ENCODE measurements around the gene PRKD1.

Gene PRKD1

DNA sequence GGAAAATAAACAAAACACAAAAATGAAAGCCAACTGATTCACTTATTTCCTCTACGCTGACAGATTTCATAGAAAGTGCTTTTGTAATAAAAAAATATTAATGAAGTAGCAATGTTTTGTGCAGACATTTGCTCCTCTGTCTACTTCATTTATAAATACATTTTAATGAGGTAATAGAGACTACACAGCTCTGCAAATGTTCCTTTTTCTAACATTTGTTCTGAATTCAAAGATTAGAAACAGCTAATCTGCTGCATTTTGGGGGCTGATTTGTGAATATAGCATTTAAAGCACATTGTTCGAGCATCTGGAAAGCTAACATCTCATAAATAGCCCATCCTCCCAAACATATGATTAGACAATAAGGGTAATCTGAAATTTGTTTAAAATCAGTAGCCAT, 97.8 kb downstream of the PRKD1 start:
- no peak for DNase-seq

DNA sequence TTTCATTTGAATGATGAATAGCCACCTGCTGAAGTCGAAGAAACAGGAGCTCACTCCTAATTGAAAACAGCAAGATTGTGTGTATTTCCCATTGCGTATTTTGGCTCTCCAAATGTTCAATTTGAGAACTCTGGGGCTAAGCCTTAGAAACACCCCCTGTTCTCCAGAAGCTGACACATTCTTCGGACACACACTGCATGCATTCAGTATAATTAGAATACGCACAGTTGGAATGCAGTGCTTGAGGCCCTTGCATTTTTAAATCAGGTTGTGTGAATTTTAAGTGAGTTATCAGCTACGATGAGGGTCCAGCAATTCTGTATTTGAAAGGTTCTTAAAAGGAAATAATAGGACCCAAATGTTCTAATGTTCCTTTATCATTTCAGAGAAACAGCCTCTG, 103.8 kb downstream of the PRKD1 start:
- DNase-seq = no peak

DNA sequence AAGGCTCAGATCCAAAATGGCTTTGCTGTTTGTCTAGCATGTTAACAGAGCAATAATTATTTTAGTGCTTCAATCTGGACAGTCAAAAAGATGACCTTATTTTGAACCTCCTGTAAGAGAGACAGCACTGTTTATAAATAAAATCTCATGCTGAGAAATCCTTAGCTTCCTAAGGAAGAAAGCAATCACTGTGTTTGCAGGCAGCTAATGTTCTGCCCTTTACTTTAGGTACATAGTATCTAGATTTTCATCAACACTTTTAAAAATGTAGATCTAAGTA, 105.3 kb downstream of the PRKD1 start:
- no peak for DNase-seq

DNA sequence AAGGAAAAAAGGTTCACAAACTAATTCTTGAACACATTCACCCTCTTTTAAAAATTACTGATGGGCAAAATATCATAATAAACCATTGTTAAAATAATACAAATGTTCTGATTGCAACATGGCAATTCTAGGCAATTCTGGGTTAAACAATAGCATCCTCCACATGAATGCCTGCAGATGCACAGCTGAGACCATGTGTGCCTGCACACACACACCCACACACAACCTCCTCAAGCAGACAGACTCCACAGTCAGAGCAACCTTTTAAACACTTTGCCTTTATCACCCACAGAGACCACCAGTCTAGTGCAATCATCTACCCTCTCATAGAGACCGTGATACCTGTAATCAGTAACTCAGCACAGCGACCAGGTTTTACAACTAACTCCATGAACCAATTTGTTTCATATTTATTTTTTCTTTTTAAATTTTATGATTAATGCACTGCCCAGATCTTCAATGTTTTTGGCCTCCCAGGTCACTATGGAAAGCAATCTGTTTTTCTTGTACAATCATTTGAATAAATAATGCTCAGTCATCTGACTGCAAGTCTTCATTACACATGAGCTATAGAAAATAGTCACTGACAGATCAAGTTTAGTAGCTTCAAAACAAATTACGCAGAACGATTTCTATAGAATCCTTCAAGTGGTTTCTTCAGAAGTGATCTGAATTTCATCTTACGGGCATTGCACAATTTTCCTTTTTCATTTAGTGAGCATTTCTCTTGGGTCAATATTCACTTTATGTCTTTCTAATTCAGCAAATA, 105.8 kb downstream of the PRKD1 start:
- no peak for DNase-seq

DNA sequence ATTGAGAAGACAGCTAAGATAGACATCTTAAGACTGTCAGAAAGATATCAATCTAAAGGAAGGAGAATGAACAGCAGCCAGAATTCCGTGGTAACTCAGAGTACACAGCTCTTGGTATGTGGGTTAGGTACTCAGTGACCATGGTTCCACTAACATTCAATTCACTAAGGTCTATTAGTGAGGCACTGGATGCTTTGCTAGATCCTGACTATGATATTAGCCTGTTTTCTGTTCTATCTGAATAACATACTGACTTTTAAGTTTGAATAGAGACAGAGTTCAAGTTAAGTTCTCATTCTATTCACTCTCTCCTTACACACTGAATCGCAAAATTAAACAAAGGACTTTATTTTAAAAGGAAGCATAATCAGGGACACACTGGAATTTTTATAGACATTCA, 106.4 kb downstream of the PRKD1 start:
- DNase-seq = no peak

DNA sequence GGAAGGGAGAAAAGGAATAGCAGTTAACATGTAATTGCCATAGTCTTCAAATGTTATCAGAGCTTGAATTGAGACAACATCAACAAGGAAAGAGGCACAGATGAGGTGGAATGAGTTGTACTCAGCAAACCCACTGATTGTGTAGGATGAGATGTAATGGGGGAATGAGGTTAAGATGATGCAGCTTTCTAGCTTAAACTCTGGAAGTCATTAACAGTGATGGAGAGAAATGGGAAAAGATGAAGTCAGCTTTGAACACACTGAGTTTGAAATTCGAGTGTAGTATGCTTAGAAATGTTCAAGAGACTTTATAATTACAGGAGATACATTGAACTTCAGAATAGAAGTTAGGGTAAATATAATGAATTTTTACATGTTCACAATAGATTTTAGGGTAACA, 106.9 kb downstream of the PRKD1 start:
- no peak for DNase-seq

DNA sequence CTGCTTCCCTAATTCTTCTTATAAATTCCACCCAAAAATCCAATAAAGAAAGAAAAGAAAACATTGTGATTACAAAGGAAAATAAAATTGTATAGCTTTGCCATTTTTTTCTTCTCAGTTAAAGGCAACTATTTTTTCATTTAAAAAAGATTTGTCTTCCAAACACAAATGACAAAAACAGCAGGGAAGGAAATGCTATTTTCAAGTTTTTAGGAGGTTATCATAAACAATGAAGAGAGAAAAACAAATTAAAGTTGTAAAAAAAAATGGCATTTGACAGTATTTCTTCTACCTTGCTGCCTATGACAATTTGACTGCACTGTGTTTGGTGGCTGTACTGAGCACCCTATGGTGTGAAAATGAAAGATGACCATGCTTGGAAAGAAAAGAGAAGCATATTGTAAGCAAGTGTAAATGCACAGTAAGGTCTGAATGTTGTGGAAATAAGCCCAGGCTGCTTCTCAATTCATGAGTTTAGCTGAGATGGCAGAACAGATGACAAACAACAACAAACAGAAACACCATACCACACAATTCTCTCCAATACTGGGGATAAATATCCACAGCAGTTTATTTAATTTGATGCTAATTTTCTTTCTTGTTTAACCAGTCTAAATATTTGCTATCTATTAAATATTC, 109.8 kb downstream of the PRKD1 start:
- no peak for DNase-seq

DNA sequence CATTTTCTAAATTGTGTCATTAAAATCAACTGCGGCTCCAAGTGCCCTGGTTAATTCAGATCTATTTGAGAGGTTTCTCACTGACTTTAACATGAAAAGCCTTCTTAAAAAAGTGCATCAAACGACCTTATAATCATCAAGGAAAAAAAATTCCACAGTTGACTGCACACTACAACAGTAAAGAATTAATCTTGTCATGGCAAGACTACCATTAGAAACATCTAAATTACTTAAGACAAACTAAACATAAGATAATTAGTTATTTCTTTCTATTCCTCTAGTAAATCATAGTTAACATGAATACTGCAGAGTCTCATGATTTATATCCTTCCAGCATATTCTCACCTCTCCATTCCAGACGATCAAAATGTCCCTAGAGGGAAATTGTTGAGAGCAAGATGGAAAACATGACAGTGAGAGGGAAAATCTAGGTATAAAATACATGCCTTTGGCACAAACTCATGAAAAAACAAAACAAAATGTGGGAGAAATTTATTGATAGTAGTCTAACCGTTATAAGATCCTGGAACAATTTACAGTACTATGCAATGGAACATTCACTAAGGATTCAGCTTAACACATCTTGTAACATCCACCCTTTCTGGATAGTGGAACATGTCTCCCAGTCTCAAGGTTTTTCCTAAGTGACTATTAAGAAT, 112.5 kb downstream of the PRKD1 start:
- no peak for DNase-seq

DNA sequence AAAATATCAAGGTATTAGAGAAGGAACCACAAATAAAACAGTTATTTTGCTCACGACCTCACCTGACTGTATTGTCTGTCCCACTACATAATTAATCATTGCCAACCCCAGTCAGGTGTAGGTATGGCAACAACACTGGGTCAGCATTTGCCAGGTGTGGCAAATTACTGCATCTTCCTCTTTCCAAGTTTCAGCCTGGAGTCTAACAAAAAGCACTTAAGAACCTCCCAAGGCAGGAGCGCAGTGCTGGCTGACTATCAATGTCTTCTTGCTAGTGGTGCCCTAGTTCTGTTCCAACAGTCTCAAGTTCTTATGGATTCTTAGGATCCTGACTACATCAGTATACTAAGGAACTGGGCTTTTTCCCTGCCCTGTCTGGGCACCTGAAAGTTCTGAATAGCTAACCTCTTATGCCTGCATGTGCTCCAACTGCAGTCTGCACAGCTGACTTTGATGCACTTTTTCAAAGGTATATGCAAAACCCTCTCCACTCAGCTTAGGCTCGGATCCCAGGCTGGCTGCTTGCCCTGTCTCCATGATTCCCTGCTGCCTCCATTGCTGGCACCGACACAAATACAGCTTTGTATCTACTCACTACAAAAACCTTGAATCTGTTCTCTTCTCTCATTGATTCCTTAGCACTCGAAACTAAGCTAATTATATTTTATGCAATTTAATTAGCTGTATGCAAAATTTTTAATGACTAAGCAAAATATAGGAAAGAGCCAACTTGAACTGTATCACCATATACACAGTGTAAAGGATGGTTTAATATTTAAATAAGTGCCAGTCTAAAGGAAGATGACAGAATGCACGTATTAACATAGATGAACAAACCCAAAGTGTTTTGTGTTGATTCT, 113.3 kb downstream of the PRKD1 start:
- DNase-seq = no peak

DNA sequence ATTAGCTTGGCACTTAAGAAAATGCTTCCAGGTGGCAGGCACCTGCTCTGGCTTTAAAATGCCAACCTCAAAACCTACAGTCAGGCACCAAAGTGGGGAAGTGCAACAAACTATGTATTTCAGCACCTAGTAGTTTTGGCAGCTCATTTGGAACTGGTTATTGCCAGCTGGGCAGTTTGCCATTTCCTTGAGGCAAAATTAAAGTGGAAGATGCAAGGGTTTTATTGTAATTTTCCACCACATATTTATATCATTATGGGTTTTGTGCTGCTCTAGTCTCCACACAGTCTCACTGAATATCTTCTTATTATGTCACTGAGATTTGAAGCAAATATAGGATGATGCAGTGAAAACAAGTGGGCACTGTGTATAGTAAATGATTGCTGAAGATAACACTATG, 117.0 kb downstream of the PRKD1 start:
- no peak for DNase-seq

DNA sequence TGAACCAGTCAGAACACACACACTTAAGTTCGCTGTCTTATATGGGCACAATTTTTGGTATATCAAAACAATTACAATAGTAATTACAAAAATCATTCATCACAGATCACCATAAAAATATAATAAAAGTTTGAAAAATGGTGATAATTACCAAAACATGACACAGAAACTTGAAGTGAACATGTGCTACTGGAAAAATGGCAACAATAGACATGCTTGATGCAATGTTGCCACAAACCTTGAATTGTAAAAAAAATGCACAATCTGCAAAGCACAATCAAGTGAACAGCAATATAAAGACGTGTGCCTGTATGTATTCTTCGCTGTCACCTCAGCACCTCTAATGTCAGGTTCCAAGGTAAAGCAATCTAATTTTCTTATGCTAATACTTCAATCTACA, 117.6 kb downstream of the PRKD1 start:
- DNase-seq = no peak

DNA sequence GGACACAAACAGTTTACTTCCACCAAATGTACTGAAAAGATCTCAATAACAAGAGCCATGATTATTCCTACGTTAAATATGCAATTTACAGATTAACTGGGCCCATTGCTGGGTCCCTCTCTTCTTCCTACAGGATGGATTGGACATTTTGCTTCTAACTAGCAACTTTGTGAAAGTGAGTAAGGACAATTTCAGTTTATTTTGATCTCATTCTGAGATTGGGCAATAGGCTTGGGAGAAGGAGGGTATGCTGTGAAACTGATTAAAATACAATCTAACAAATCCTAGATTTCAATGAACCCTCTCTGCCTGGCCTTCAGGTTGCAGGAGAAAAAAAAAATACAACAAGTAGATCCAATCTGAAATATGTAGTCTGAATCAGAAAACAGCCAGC, 121.5 kb downstream of the PRKD1 start:
- no peak for DNase-seq

DNA sequence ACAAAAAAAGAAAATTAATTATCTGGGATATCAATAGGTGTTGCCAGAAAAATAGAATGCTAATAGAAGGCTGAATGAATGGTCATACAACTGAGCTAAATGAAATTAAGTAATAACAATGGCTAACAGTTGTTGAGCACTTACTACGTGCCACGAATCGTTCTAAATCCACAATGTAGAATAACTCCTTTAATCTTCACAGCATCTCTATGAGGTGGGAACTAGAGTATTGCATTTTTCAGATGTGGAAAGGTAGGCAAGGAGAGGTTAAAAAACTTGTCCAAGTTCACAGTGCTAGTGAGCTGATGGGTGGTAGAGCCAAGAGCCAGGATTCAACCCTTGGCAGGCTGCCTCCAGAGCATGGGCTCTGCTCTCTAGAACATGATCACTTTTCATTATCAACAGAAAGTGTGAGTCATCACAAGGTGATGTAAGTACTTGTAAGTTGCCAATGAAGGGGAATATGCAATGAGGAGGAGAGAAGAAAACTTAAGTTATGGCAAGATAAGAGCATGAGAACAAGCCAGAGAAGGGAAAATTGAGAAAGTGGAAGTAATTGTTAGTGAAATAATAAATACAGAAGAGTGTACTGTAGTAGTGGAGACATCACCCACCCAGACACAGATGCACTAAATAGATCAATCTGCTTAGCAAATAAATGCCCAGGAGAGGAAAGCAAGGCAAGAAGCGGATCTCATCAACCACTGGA, 122.1 kb downstream of the PRKD1 start:
- DNase-seq = no peak

DNA sequence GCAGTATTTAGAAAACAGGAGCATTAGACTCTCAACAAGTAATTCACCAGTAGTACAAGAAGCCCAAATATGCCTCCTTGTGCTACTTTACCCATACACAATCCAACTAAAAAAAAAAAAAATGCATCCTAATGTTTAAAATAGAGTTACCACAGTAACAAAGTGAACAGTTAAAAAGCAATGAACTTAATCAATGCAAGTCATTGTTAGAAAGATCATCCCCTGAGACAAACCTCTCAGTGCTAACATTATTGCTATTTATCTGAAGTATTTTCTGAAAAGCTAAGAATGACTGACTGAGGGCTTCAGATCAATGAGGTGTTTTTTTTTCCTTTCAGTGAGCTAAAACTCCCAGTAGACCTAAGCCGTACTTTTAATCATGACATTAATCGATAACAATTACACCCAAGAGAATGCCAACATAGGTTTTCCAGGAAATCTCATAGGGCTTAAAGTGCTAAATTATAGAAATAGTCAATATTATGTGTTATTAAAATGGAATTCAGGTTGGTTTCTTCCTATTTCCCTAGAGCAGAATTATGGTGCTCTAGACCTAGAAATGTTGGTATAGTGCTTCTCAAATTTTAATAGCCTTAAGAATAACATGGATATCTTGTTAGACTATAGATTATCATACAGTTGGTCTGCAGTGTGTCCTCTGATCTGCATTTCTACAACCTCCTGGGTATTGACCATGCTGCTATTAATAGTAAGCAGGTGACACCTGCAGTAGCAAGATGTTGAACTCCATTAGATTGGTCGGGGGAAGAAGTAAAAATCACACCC, 123.0 kb downstream of the PRKD1 start:
- no peak for DNase-seq

DNA sequence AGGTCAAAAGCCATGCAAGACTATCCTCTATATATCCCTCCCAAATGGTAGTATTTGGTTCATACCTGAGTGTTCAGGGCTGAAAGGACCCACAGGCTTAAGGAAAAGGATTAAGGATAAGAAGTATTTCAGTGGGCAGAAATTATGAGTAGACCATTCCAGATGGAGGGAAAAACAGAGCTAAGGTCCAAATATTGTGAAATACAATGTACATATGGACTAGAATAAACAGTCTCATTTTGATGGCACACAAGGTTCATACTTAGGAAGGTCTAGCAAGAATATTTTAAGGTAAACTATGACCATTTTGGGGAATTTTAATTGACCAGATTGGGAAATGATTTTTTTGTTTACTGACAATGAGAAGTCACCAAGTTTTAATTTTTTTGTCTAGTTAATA, 124.6 kb downstream of the PRKD1 start:
- DNase-seq = no peak

DNA sequence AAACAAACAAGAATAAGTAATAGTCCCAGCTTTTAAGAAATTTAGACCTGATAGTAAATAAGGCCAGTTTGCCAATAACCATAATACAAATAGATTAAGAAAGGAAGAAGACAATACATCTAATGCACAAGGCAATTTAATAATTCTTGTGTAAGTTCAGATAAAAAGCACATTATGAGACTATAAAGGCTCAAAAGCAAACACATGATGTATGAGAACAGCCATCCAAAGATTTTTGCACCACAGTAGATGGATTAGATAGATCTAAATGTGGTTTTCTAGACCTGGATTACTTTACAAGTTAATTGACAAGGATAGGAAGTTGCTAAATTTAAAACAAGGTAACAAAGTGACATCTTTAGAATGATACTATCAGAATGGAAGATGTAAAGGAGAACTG, 125.4 kb downstream of the PRKD1 start:
- no peak for DNase-seq

DNA sequence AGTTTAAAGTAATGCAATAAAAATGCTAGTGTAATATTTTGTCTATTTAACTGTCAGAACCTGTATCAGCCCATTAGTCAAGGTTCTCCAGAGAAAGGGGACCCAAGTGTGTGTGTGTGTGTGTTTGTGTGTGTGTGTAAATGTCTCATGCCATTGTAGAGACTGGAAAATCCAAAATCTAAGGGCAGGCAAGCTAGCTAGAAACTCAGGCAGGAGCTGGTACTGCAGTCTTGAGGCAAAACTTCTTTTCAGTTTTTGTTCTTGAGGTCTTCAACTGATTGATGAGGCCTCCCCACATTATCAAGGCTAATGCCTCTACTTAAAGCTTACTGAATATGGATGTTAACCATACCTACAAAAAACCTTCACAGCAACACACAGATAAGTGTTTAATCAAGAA, 126.7 kb downstream of the PRKD1 start:
- DNase-seq = no peak

DNA sequence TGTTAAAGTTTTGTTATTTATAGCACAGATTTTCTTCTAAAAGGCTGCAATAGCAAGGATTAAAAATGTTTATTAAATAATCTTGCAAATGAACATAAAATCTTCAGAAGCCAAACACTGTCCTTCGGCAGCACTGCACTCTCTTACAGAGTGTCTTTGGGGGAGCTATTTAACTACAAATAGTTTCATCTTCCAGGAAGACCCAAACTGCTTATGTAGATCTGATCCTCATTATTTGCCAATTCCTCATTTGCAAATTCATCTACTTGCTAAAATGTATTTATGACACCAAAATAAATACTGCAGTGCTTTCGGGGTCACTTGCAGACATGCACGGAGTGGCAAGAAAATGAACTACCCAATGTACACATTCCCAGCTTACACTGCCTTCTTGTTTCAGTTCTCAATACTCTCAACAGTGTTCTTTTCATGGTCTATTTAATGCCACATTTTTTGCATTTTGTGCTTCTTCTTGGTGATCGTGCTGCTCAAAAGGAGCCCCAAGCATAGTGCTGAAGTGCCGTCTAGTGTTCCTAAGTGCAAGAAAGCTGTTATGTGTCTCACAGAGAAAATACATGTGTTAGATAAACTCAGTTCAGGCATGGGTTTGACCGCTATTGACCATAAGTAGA, 128.1 kb downstream of the PRKD1 start:
- no peak for DNase-seq

DNA sequence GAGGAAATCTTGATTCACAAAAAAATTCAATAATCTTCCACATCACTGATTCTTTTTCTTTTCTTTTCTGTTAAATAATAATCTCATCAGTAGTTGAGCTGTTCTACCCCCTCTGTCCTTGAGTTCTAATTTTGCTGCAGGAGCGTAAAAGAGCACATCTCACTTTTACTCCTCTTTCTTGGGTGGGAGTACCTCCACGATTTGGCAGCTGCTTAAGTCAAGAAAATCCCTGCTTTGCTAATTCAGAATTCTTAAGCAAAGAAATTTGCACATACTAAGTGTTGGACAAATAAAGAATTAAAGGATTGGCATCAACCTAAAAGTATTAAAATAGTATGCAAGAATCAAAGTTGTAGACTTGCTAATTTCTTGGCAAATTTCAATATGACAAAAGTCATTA, 128.8 kb downstream of the PRKD1 start:
- DNase-seq = no peak

DNA sequence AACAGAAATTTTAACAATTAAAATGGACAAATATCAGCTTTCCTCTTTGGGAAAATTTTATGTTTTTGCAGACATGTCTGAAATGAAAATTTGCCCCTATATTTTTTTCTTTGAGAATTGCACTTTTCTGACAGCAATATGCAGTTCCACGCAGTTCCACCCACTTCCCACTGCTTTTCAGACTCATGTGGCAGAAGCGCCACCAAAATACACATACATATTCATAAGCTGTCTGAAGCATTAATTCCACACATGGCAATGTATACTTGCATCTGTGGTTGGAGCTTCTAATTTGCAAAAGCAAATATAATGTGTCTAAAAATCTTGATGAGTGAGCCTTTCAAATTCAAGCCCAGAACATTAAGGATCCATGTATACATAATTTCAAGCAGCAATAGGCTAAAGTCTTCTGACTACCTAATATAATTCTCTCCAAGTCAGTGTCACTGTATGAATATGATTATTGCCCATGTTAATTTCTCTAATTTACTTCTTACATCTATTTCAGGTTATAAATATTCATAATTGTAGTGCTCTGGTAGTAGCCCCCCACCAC, 129.5 kb downstream of the PRKD1 start:
- DNase-seq = no peak

DNA sequence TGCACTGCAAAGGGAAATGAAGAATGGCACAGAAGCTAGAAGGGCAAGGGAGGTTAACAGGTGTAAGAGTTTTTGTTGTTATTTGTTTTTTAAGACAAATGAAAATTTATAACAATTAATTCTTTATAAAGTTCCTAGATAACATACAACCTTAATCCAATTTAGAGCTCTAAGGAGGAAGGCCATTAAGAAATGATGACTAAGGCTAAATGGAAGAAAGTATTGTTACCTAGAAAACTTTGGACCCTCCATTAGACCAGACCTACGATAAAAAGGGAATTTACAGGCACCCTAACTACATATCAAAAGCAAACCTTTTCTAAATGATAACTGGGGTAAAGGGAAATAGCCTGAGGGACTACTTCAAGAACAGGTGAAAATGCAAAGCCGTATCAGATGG, 130.8 kb downstream of the PRKD1 start:
- no peak for DNase-seq

Measured in CD4-positive, alpha-beta T cell treated with Interleukin-10 for 1 hour (primary cell).